ENCODE data around the gene CMPK1. TPM values are rescaled to one million over a fixed set of nuclear protein-coding genes. Genes with fewer than 3 reads are reported as not detected.

Gene CMPK1
- total RNA-seq, 1 experiment from 2014 or later = 119 TPM

GRCh38 chr1:47334765-47335435 lies 1.3 kb downstream of the CMPK1 start:
- TF ChIP-seq EZH2 (IDR thresholded peaks at IDR 0.05; ENCODE audit: low read depth) (no peak), CTCF (conservative IDR thresholded peaks at IDR 0.05) (no peak)
- intact Hi-C loops (cut with micrococcal nuclease; ENCODE audit: unreplicated experiment) = loop anchor here (10.0 kb wide), 1 partner anchor 720 kb away; the partner anchor contains the start of gene MOB3C
- H3F3A ChIP-seq (ENCODE audit: insufficient read depth, low read depth) = peaks cover 38% of the 10 kb centered on the region
- H3K27me3 ChIP-seq (ENCODE audit: insufficient read depth, low read depth) = no peaks in the 10 kb centered on the region
- H3K79me2 ChIP-seq (ENCODE audit: low read depth) = peaks cover 50% of the 10 kb centered on the region
- peak overlapping the region; percentile 98 for H3K4me2 ChIP-seq
- H3K27ac ChIP-seq = peak overlapping the region; percentile 93
- peaks cover 4% of the 10 kb centered on the region; the same call in 1 of the 2 replicates for H4K20me1 ChIP-seq (ENCODE audit: insufficient read depth)
- no peaks in the 10 kb centered on the region for H3K9me3 ChIP-seq (ENCODE audit: insufficient read depth, low read depth)
- CTCF ChIA-PET = interaction anchor here (1.9 kb wide), 1 partner anchor 103 kb away, joined by 10 read pairs; the partner anchor contains the start of gene FOXD2
- peaks cover 30% of the 10 kb centered on the region for H3K4me1 ChIP-seq (replicated peaks; ENCODE audit: insufficient read depth)
- TSS peak; percentile 59 for BruUV-seq (replicated peaks)
- DNase-seq = no peak
- H2AFZ ChIP-seq = peak overlapping the region; percentile 91
- H3K36me3 ChIP-seq (ENCODE audit: low read depth) = peaks cover 8% of the 10 kb centered on the region; the same call in 1 of the 2 replicates
- POLR2A ChIA-PET (ENCODE audit: unreplicated experiment) = interaction anchor here (0.7 to 2.0 kb wide), 4 partner anchors 11 to 718 kb away, joined by 3 to 38 read pairs (median 6); partner anchors contain the start of gene STIL
- peak overlapping the region; percentile 96 for H3K4me3 ChIP-seq
- H3K9me2 ChIP-seq (ENCODE audit: insufficient read depth) = no peaks in the 10 kb centered on the region

GRCh38 chr1:47337350-47337749 lies 3.8 kb downstream of the CMPK1 start:
- peaks cover 62% of the 10 kb centered on the region for H3K79me2 ChIP-seq (ENCODE audit: low read depth)
- no peaks in the 10 kb centered on the region for H3K27me3 ChIP-seq (ENCODE audit: insufficient read depth, low read depth)
- ChIA-PET POLR2A (ENCODE audit: unreplicated experiment) (interaction anchor here (0.6 kb wide), 1 partner anchor 108 kb away, joined by 15 read pairs; no protein-coding TSS in a partner anchor), CTCF (no interaction called here)
- peaks cover 11% of the 10 kb centered on the region; the same call in 1 of the 2 replicates for H3K36me3 ChIP-seq (ENCODE audit: low read depth)
- peaks cover 4% of the 10 kb centered on the region; the same call in 1 of the 2 replicates for H4K20me1 ChIP-seq (ENCODE audit: insufficient read depth)
- no peaks in the 10 kb centered on the region for H3K9me2 ChIP-seq (ENCODE audit: insufficient read depth)
- H3K9me3 ChIP-seq (ENCODE audit: insufficient read depth, low read depth) = no peaks in the 10 kb centered on the region
- H3K27ac ChIP-seq = no peak overlapping the region
- DNase-seq = no peak
- no peak overlapping the region for H3K4me3 ChIP-seq
- no peak overlapping the region for H3K4me2 ChIP-seq
- no peak overlapping the region for H2AFZ ChIP-seq
- no TSS peak for BruUV-seq (replicated peaks)
- TF ChIP-seq EZH2 (IDR thresholded peaks at IDR 0.05; ENCODE audit: low read depth) (no peak), CTCF (conservative IDR thresholded peaks at IDR 0.05) (no peak)
- peaks cover 26% of the 10 kb centered on the region for H3F3A ChIP-seq (ENCODE audit: insufficient read depth, low read depth)
- H3K4me1 ChIP-seq (replicated peaks; ENCODE audit: insufficient read depth) = peaks cover 18% of the 10 kb centered on the region
- intact Hi-C loops (cut with micrococcal nuclease; ENCODE audit: unreplicated experiment) = loop anchor here (10.0 kb wide), 1 partner anchor 723 kb away; the partner anchor contains the start of gene MOB3C

GRCh38 chr1:47338249-47339077 lies 4.9 kb downstream of the CMPK1 start:
- Histone ChIP-seq H3K9me3 (ENCODE audit: insufficient read depth, low read depth) (no peaks in the 10 kb centered on the region), H3K27ac (peak overlapping the region; percentile 30; the same call in 1 of the 2 replicates), H3F3A (ENCODE audit: insufficient read depth, low read depth) (peaks cover 15% of the 10 kb centered on the region), H3K4me2 (no peak overlapping the region; the same call in 1 of the 2 replicates), H3K79me2 (ENCODE audit: low read depth) (peaks cover 62% of the 10 kb centered on the region), H2AFZ (no peak overlapping the region), H3K36me3 (ENCODE audit: low read depth) (peaks cover 11% of the 10 kb centered on the region; the same call in 1 of the 2 replicates), H3K9me2 (ENCODE audit: insufficient read depth) (no peaks in the 10 kb centered on the region), H3K4me3 (no peak overlapping the region), H4K20me1 (ENCODE audit: insufficient read depth) (peaks cover 4% of the 10 kb centered on the region; the same call in 1 of the 2 replicates), H3K4me1 (replicated peaks; ENCODE audit: insufficient read depth) (peaks cover 12% of the 10 kb centered on the region), H3K27me3 (ENCODE audit: insufficient read depth, low read depth) (no peaks in the 10 kb centered on the region)
- CTCF ChIA-PET = interaction anchor here (0.6 to 0.7 kb wide), 4 partner anchors 10 to 70 kb away, joined by 3 to 11 read pairs (median 5); no protein-coding TSS in a partner anchor
- intact Hi-C loops (cut with micrococcal nuclease; ENCODE audit: unreplicated experiment) = loop anchor here (10.0 kb wide), 1 partner anchor 724 kb away; the partner anchor contains the start of gene MOB3C
- BruUV-seq (replicated peaks) = no TSS peak
- TF ChIP-seq CTCF (conservative IDR thresholded peaks at IDR 0.05) = no peak
- TF ChIP-seq EZH2 (IDR thresholded peaks at IDR 0.05; ENCODE audit: low read depth) = no peak
- POLR2A ChIA-PET (ENCODE audit: unreplicated experiment) = no interaction called here
- DNase-seq = no peak

Data from PC-9 (cell line).